Ramos (cell line): ENCODE results near the gene GABRE.

Experiments
- in situ Hi-C: fragments of 300-500 bp; cut with MboI; formaldehyde crosslinking; loops from one replicate; pipeline ENCODE4 v1.14.3; 2022; ENCODE audit warnings: low sequenced_read_pairs; ENCODE audit not compliant: unreplicated experiment

The GABRE gene

GRCh38 chrX:151974336-151975227 is at the start of gene GABRE:
Gene GABRE (minus strand): TSS chrX:151974676. CDS start chrX:151974625, 51 bp downstream.
- in situ Hi-C loops: no loop called here

DNA sequence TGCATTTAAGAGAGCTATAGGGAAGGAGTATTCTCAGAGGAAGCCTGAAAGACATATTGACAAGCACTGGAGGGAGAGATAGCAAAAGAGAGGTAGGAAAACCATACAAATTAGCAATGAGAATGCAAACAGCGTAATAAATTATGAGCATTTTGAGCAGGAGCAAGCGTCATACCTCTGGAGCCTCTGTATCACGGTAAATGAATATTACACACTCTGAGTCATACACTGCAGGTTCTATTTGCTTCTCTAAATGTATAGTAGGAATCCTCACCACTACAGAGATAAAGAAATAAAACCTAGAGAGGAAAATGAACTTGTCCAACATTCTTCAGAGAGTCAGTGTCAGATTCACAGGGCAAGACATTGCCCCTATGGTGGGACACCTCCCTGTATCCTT is 46.4 kb upstream of the GABRE start:
- in situ Hi-C loops: no loop called here

- in situ Hi-C loops: no loop called here
Measured at GRCh38 chrX:151999813-152000212, 25.3 kb upstream of the GABRE start.

- in situ Hi-C loops: no loop called here
Measured at GRCh38 chrX:151997539-151997938, 23.1 kb upstream of the GABRE start.

DNA sequence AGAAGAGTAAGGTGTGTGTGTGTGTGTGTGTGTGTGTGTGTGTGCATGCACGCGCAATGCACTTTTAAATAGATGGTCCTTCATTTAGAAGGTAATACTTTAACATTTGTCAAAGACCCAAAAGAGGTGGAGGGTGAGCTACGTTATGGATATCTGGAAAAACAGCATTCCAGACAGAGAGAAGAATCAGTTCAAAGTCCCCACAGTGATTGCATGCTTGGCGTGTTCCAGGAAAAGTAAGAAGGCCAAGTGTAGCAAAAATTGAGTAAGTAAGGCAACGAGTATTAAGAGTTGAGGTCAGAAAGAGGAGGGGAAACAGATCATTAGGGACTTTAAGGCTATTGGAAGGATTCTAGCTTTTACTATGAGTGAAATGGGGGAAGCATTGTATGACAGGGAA is 21.9 kb upstream of the GABRE start:
- in situ Hi-C loops: no loop called here

- in situ Hi-C loops: no loop called here
Measured at GRCh38 chrX:151994476-151994875, 20.0 kb upstream of the GABRE start.

GRCh38 chrX:151988706-151989299 is 14.3 kb upstream of the GABRE start:
- in situ Hi-C loops: no loop called here

- in situ Hi-C loops: no loop called here
Measured at GRCh38 chrX:151987108-151987507, 12.6 kb upstream of the GABRE start.

GRCh38 chrX:151985955-151986354 is 11.5 kb upstream of the GABRE start:
- in situ Hi-C loops: no loop called here

DNA sequence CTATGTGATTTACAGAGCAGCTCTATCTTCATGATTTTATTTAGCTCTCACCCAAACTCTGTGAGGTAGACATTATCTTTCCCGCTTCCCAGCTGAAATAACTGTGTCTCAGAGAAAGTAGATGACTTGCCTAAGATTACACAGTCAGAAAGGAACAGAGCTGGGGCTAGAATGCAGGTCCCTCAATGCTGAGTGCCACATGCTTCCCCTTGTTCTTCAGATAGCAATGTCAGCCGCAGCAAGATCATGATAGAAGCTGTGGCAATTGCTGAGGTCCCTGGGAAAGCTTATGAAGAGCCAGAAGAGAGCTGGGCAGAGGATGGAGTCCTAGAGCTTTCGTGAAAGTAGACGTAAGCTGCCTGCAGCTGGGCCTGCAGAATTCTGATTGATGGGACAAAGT is 11.1 kb upstream of the GABRE start:
- in situ Hi-C loops: no loop called here

DNA sequence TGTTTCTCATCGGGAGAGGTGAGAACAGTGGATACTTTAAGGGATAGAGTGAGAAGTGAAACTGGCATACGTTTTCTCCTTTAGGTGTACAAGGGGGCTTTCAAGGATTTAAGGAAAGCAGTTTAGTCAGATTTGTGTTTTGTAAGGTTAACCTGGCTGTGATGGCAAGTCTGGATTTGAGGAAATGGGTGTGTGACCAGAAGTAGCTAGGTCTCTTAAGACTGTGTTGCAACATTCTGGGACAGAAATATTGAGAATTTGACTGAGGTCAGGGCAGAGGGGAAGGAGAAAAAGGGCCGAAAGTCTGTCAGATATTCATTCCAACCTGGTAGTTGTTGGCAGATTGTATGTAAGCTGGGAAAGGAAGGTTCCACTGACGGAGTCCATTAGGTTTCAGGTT is 10.4 kb upstream of the GABRE start:
- in situ Hi-C loops: no loop called here

DNA sequence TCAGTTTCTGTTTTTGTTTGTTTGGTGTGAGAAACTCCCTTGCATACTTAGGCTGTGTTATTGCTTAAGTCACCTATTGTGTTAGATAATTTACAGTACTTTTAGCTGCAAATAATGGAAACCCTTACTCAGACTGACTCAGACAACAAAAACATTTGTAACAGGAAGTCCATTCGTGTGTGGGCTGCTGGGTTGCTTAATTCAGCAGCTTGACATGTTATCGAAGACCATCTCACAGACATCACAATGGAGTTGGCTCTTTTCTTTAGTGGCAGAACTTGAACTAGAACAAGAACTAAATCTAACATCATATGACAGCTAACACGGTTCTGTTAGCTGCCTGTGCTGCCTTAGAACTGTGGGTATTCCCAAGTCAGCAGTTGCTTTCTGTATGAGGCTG is 9.9 kb upstream of the GABRE start:
- in situ Hi-C loops: no loop called here

- in situ Hi-C loops: no loop called here
Measured at GRCh38 chrX:151983186-151983585, 8.7 kb upstream of the GABRE start.

DNA sequence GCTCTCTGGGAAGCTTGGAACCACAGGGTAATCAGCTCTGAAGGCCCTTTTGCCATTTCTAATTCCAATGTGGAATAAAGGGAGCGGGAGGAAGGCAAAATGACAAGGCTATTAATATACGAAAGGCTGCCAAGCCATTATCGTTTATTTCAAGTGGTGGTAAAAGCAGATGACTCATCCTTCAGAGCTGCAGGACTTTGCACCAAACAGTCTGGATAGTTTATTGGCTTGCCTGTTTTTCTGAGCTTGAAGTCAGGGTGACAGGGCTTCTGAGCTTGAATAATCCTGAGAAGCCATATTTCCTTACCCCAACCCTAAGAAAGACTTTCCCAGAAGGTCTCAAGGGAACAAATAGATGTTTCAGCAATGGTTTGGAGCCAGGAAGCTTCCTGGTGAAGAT is 7.7 kb upstream of the GABRE start:
- in situ Hi-C loops: no loop called here

GRCh38 chrX:151981129-151981528 is 6.7 kb upstream of the GABRE start:
- in situ Hi-C loops: no loop called here

- in situ Hi-C loops: no loop called here
Measured at GRCh38 chrX:151977923-151978322, 3.4 kb upstream of the GABRE start.

GRCh38 chrX:151977009-151977408 is 2.5 kb upstream of the GABRE start:
- in situ Hi-C loops: no loop called here

- in situ Hi-C loops: no loop called here
Measured at GRCh38 chrX:151975736-151976275, 1.3 kb upstream of the GABRE start.

- in situ Hi-C loops: no loop called here
Measured at GRCh38 chrX:151975228-151975593, 735 bp upstream of the GABRE start.

DNA sequence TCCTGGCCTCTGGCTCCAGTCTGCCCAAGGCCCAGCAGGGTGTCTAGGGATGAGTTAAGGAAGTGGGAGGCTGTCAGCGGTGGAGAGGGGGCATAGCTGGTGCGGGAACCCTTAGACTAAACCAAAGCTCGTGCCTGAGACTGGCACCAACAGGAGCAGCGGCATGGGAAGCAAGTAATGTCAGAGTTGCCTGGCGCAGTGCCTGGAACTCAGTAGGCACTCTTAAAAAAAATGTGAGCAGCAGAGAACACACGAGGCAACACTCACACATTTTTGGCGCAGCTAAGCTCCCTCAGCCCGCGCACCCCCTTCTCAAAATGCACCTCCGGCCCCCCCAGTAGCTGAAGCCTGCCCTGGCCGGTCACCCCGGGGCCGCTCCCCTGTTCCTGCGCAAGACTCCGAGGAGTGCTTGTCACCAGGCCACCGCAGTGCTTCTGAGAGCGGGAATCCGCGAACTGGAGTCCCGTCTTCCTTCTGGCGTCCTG is 583 bp downstream of the GABRE start:
- in situ Hi-C loops: no loop called here

DNA sequence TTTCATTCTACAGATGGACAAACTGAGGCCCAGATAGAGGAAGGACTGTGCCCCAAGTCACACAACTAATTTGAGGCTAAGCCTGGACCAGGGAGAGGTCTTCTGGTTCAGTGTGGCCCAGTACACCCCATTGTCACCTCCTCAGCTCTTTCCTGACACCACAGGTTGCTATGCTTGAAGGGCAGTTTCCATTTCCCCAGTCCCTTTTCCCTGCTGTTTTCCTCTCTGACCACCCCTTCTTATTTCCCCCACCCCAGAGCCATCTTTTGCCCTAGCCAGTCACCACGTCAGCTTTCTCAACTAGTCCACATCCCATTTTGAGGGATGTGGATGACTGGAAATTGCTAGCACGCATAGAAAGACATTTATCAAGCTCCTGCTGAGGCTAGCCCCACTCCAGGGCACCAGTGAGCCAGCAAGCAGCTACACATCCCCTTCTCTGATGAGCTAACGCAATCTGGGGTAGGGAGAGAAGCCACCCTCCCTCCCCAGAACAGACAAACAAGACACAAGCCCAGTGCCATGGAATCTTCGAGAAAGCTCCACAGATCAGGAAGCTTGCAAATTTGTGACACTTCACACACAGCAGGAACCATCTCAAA is 1.3 kb downstream of the GABRE start:
- in situ Hi-C loops: no loop called here
